GM21515 (cell line): ENCODE data around the gene MAB21L1.

Experiments used
- ATAC-seq: cut with Tn5 transposase; IDR thresholded peaks from one replicate; pipeline ENCODE4 v1.9.1; 2021; ENCODE audit not compliant: unreplicated experiment

The MAB21L1 gene

DNA sequence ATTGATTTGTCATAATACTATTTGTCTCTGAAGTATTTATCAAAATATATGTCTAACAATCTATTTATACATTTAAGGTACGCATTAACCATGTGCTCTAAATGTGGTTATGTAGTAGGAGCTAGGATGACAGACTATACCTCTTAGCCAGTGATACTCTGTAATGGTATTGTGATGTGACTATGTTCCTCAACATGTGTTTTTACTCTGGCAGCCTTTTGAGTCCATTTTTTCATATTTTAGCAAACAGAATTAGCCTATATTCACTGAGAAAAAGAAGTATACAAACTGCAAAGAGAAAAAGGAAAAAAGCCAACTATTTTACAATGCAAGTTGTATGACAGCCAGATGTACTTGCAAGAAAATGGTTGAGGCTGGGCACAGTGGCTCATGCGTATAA lies 26.7 kb downstream of the MAB21L1 start:
- no peak for ATAC-seq

DNA sequence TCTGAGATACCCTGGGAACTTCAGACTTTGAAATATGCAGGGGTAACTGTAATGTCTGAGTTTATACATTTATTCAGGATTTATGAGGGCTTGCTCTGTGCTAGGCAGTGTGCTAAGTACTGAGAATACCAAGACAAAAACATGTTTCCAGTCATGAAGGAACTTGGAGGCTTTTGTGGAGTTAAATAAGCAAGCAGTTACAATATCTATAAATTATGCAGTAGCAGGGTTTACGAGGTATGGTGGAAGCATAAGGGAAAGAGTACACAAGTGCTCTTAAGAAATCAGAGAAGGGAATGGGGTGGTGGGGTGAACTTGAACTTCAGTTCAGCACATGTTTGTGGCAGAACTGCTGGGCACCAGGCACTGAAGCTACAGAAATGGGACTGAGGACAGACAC lies 28.0 kb downstream of the MAB21L1 start:
- no peak for ATAC-seq
